Measurements from ENCODE around the gene CD53. TPM values are rescaled to one million over a fixed set of nuclear protein-coding genes. Genes with fewer than 3 reads are reported as not detected.

The CD53 gene
- total RNA-seq, 2 experiments from 2014 or later, result 251 to 257 TPM

GRCh38 chr1:110874324-110875215 lies 1.6 kb downstream of the CD53 start:
- DNase-seq, result peak; percentile 41
- ATAC-seq, result peak; percentile 4
- ChIA-PET POLR2A (interaction anchor here (0.6 to 6.3 kb wide), 19 partner anchors 8 to 346 kb away, joined by 3 to 65 read pairs (median 5); partner anchors contain the start of genes DENND2D, KCNA3 and LRIF1), CTCF (interaction anchor here (1.0 to 1.7 kb wide), 6 partner anchors 9 to 200 kb away, joined by 3 to 6 read pairs (median 3); partner anchors contain the start of gene KCNA3)
- Mint-ChIP-seq H3K4me3 (peak overlapping the region; percentile 91), H3K27me3 (no peaks in the 10 kb centered on the region), H3K27ac (peak overlapping the region; percentile 99), H3K36me3 (ENCODE audit: low read depth) (peaks cover 47% of the 10 kb centered on the region), H3K4me1 (ENCODE audit: low read depth) (peaks cover 27% of the 10 kb centered on the region), H3K9me3 (no peaks in the 10 kb centered on the region)
- TF ChIP-seq, protein P1, sequence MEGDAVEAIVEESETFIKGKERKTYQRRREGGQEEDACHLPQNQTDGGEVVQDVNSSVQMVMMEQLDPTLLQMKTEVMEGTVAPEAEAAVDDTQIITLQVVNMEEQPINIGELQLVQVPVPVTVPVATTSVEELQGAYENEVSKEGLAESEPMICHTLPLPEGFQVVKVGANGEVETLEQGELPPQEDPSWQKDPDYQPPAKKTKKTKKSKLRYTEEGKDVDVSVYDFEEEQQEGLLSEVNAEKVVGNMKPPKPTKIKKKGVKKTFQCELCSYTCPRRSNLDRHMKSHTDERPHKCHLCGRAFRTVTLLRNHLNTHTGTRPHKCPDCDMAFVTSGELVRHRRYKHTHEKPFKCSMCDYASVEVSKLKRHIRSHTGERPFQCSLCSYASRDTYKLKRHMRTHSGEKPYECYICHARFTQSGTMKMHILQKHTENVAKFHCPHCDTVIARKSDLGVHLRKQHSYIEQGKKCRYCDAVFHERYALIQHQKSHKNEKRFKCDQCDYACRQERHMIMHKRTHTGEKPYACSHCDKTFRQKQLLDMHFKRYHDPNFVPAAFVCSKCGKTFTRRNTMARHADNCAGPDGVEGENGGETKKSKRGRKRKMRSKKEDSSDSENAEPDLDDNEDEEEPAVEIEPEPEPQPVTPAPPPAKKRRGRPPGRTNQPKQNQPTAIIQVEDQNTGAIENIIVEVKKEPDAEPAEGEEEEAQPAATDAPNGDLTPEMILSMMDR (IDR thresholded peaks at IDR 0.05), result no peak
- intact Hi-C loops (cut with micrococcal nuclease), result loop anchor here (5.0 to 10.0 kb wide), 3 partner anchors 200 to 343 kb away; partner anchors contain the start of gene KCNA3

- Mint-ChIP-seq H3K4me3 (peak overlapping the region; percentile 91), H3K4me1 (ENCODE audit: low read depth) (peaks cover 31% of the 10 kb centered on the region), H3K36me3 (ENCODE audit: low read depth) (peaks cover 50% of the 10 kb centered on the region), H3K27me3 (no peaks in the 10 kb centered on the region), H3K27ac (peak overlapping the region; percentile 99), H3K9me3 (peaks cover 1% of the 10 kb centered on the region)
- ChIA-PET POLR2A (interaction anchor here (0.6 to 6.3 kb wide), 17 partner anchors 8 to 345 kb away, joined by 3 to 65 read pairs (median 5); partner anchors contain the start of genes DENND2D, KCNA3 and LRIF1), CTCF (interaction anchor here (0.7 to 1.7 kb wide), 7 partner anchors 10 to 340 kb away, joined by 3 to 6 read pairs (median 4); partner anchors contain the start of genes KCNA3 and LRIF1)
- TF ChIP-seq, protein P1 (IDR thresholded peaks at IDR 0.05), result no peak
- peak; percentile 74 for ATAC-seq
- DNase-seq, result peak; percentile 80
- intact Hi-C loops (cut with micrococcal nuclease), result loop anchor here (5.0 to 10.0 kb wide), 3 partner anchors 200 to 342 kb away; partner anchors contain the start of gene KCNA3
Observed at GRCh38 chr1:110875216-110875731, 2.3 kb downstream of the CD53 start.

GRCh38 chr1:110876748-110877341 lies 3.9 kb downstream of the CD53 start:
- intact Hi-C loops (cut with micrococcal nuclease), result loop anchor here (5.0 to 10.0 kb wide), 3 partner anchors 202 to 340 kb away; partner anchors contain the start of gene KCNA3
- ChIA-PET POLR2A (interaction anchor here (1.3 to 6.3 kb wide), 4 partner anchors 12 to 87 kb away, joined by 3 to 65 read pairs (median 16); partner anchors contain the start of gene LRIF1), CTCF (interaction anchor here (0.7 kb wide), 1 partner anchor 90 kb away, joined by 3 read pairs; no protein-coding TSS in a partner anchor)
- H3K9me3 Mint-ChIP-seq, result peaks cover 1% of the 10 kb centered on the region
- H3K27ac Mint-ChIP-seq, result peak overlapping the region; percentile 99
- DNase-seq (no peak), ATAC-seq (no peak)
- peak overlapping the region; percentile 91 for H3K4me3 Mint-ChIP-seq
- H3K27me3 Mint-ChIP-seq, result no peaks in the 10 kb centered on the region
- peaks cover 57% of the 10 kb centered on the region for H3K36me3 Mint-ChIP-seq (ENCODE audit: low read depth)
- H3K4me1 Mint-ChIP-seq (ENCODE audit: low read depth), result peaks cover 32% of the 10 kb centered on the region
- TF ChIP-seq, protein P1 (IDR thresholded peaks at IDR 0.05), result no peak

DNA sequence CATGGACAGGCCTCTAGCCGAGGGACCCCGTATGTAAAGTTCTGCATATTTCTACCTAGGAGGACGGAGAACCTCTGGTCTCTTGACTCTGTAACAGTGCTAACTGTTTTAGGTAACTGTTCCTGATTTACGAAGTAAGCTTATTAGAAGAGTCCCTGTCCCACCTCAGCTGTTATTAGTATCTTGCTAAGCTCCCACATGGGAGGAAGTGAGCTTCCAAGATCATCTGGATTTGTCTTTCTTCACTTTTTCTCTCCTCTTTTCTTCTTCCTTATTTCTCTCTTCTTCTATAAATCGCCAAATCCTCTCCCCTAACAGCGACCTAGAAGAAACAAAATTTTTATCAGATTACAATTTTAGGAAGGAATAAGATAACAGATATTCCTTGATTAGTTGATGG lies 4.4 kb downstream of the CD53 start:
- peaks cover 30% of the 10 kb centered on the region for H3K4me1 Mint-ChIP-seq (ENCODE audit: low read depth)
- intact Hi-C loops (cut with micrococcal nuclease), result loop anchor here (5.0 to 10.0 kb wide), 3 partner anchors 203 to 340 kb away; partner anchors contain the start of gene KCNA3

More for the DNA sequence above, 4.4 kb downstream of the CD53 start:
- Mint-ChIP-seq H3K9me3 (peaks cover 1% of the 10 kb centered on the region), H3K36me3 (ENCODE audit: low read depth) (peaks cover 61% of the 10 kb centered on the region), H3K4me3 (peak overlapping the region; percentile 91), H3K27ac (peak overlapping the region; percentile 99), H3K27me3 (no peaks in the 10 kb centered on the region)
- DNase-seq (no peak), ATAC-seq (no peak)
- CTCF ChIA-PET, result interaction anchor here (0.7 kb wide), 1 partner anchor 90 kb away, joined by 3 read pairs; no protein-coding TSS in a partner anchor
- POLR2A ChIA-PET, result interaction anchor here (0.7 to 1.3 kb wide), 3 partner anchors 11 to 233 kb away, joined by 3 to 4 read pairs (median 3); partner anchors contain the start of gene LRIF1
- TF ChIP-seq, protein P1 (IDR thresholded peaks at IDR 0.05), result no peak
